Nephron (organoid): ENCODE data around the gene LCA5.
"Not testable (repeated sequence)": the region's sequence is repeated elsewhere in the genome, so short reads cannot be mapped to it uniquely, and the experiment has no call there.

Source experiments
- H3K27ac Mint-ChIP-seq, 3 experiments: 2 replicates each; pipeline ENCODE4 v1.8.0; 2020; ENCODE audit warnings: mixed read lengths in 3 of 3, mild to moderate bottlenecking in 2 of 3, moderate library complexity in 1 of 3
- H3K27me3 Mint-ChIP-seq: 2 replicates; pipeline ENCODE4 v1.8.0; 2021; ENCODE audit warnings: low read depth, mild to moderate bottlenecking, moderate library complexity, mixed read lengths
- H3K36me3 Mint-ChIP-seq: 2 replicates; pipeline ENCODE4 v1.8.0; 2020; ENCODE audit warnings: low read depth, mixed read lengths
- H3K4me1 Mint-ChIP-seq: 2 replicates; pipeline ENCODE4 v1.8.0; 2020; ENCODE audit warnings: mixed read lengths
- H3K4me3 Mint-ChIP-seq, 3 experiments: 2 replicates each; pipeline ENCODE4 v1.8.0; 2020; ENCODE audit warnings: mild to moderate bottlenecking in 3 of 3, mixed read lengths in 3 of 3, moderate library complexity in 2 of 3
- H3K9me3 Mint-ChIP-seq: 2 replicates; pipeline ENCODE4 v1.8.0; 2020; ENCODE audit warnings: mixed read lengths
- CTCF ChIP-seq, 3 experiments: fragments of 200-600 bp; sonication (generic); IDR thresholded peaks; one replicate each; pipeline ENCODE4 v1.5.0; 2021; ENCODE audit warnings: antibody characterized with exemption in 3 of 3; ENCODE audit not compliant: unreplicated experiment in 3 of 3

The LCA5 gene

GRCh38 chr6:79446006-79446405, 91.2 kb downstream of the LCA5 start:
- Mint-ChIP-seq H3K36me3 (peaks cover 7% of the 10 kb centered on the region), H3K27ac (no peak overlapping the region), H3K4me3 (no peak overlapping the region), H3K27me3 (no peaks in the 10 kb centered on the region), H3K9me3 (peaks cover 21% of the 10 kb centered on the region), H3K4me1 (no peaks in the 10 kb centered on the region)
- no peak for TF ChIP-seq CTCF (IDR thresholded peaks at IDR 0.05; ENCODE audit: unreplicated experiment in 3 of 3)

GRCh38 chr6:79443876-79444275, 93.4 kb downstream of the LCA5 start:
- H3K36me3 Mint-ChIP-seq, H3K27ac Mint-ChIP-seq, H3K27me3 Mint-ChIP-seq, H3K4me1 Mint-ChIP-seq, H3K4me3 Mint-ChIP-seq: not testable (repeated sequence)
- peaks cover 25% of the 10 kb centered on the region for H3K9me3 Mint-ChIP-seq

- Mint-ChIP-seq H3K27me3 (no peaks in the 10 kb centered on the region), H3K4me1 (peaks cover 11% of the 10 kb centered on the region), H3K36me3 (peaks cover 7% of the 10 kb centered on the region), H3K4me3 (no peak overlapping the region), H3K27ac (no peak overlapping the region), H3K9me3 (peaks cover 25% of the 10 kb centered on the region)
- TF ChIP-seq CTCF (IDR thresholded peaks at IDR 0.05; ENCODE audit: unreplicated experiment in 3 of 3), result no peak
Observed at GRCh38 chr6:79441192-79441591, 96.0 kb downstream of the LCA5 start.

- peaks cover 7% of the 10 kb centered on the region for H3K36me3 Mint-ChIP-seq
- no peaks in the 10 kb centered on the region for H3K27me3 Mint-ChIP-seq
- peaks cover 11% of the 10 kb centered on the region for H3K4me1 Mint-ChIP-seq
- TF ChIP-seq CTCF (IDR thresholded peaks at IDR 0.05; ENCODE audit: unreplicated experiment in 3 of 3), result no peak
- peaks cover 25% of the 10 kb centered on the region for H3K9me3 Mint-ChIP-seq
- H3K27ac Mint-ChIP-seq, result no peak overlapping the region
- H3K4me3 Mint-ChIP-seq, result no peak overlapping the region
Observed at GRCh38 chr6:79440598-79440997, 96.6 kb downstream of the LCA5 start.

GRCh38 chr6:79438030-79438429, 99.2 kb downstream of the LCA5 start:
- peaks cover 10% of the 10 kb centered on the region for H3K9me3 Mint-ChIP-seq
- H3K27ac Mint-ChIP-seq, result peak overlapping the region in 2 of 3 experiments; percentile 23 to 51
- H3K36me3 Mint-ChIP-seq, result peaks cover 3% of the 10 kb centered on the region
- no peak overlapping the region for H3K4me3 Mint-ChIP-seq
- H3K4me1 Mint-ChIP-seq, result peaks cover 11% of the 10 kb centered on the region
- TF ChIP-seq CTCF (IDR thresholded peaks at IDR 0.05; ENCODE audit: unreplicated experiment in 3 of 3), result no peak
- H3K27me3 Mint-ChIP-seq, result no peaks in the 10 kb centered on the region

- Mint-ChIP-seq H3K4me3 (no peak overlapping the region), H3K27ac (no peak overlapping the region), H3K4me1 (peaks cover 18% of the 10 kb centered on the region), H3K27me3 (no peaks in the 10 kb centered on the region), H3K36me3 (no peaks in the 10 kb centered on the region), H3K9me3 (peaks cover 4% of the 10 kb centered on the region)
- TF ChIP-seq CTCF (IDR thresholded peaks at IDR 0.05; ENCODE audit: unreplicated experiment in 3 of 3), result no peak
Observed at GRCh38 chr6:79436241-79436640, 101.0 kb downstream of the LCA5 start.
